Measurements from ENCODE around the gene MLPH.

GRCh38 chr2:237479747-237480146 is 7.3 kb upstream of the MLPH start:
- TF ChIP-seq CTCF (IDR thresholded peaks at IDR 0.05; ENCODE audit: low read depth, low read length) (no peak), POLR2A (IDR thresholded peaks at IDR 0.05; ENCODE audit: extremely low read depth, insufficient read length) (no peak), MAX (IDR thresholded peaks at IDR 0.05; ENCODE audit: low read depth, low read length) (no peak)

Measured in NB4 (cell line).